CD4-positive, CD25-positive, alpha-beta regulatory T cell (primary cell): Measurements from ENCODE around the gene NAALADL2. TPM values are rescaled to one million over a fixed set of nuclear protein-coding genes. Genes with fewer than 3 reads are reported as not detected.
A peak's percentile ranks its signal among the peaks of the same experiment; 100 is the strongest.

ENCODE experiments used
- ATAC-seq, 2 donors: fragments of 150-1000 bp; cut with Tn5 transposase; one replicate each; pipeline ENCODE4 v1.10.0; 2021; ENCODE audit warnings: low read depth in 2 of 2, moderate number of reproducible peaks in 2 of 2, moderate library complexity in 1 of 2
- DNase-seq, 3 donors: peaks; one replicate each; pipeline versions ENCODE4 v3.0.0 to v3.0.0-alpha.2; 2012 to 2022; ENCODE audit warnings: mixed read lengths in 1 of 3
- H3K27ac ChIP-seq: one replicate; pipeline ENCODE4 v1.7.0; 2013; ENCODE audit warnings: mild to moderate bottlenecking, low read length; ENCODE audit not compliant: insufficient read depth, poor library complexity, severe bottlenecking
- H3K27me3 ChIP-seq: one replicate; pipeline ENCODE4 v1.7.0; 2013; ENCODE audit warnings: low read length; ENCODE audit not compliant: control insufficient read depth, insufficient read depth
- H3K36me3 ChIP-seq: one replicate; pipeline ENCODE4 v1.7.0; 2013; ENCODE audit warnings: mild to moderate bottlenecking, low read length, moderate library complexity; ENCODE audit not compliant: control insufficient read depth, insufficient read depth
- H3K4me1 ChIP-seq: 2 replicates; pipeline ENCODE4 v1.7.0; 2013; ENCODE audit warnings: mild to moderate bottlenecking, low read length; ENCODE audit not compliant: insufficient read depth, control insufficient read depth, poor library complexity, severe bottlenecking
- H3K4me3 ChIP-seq: one replicate; pipeline ENCODE4 v1.7.0; 2013; ENCODE audit warnings: low read depth, mild to moderate bottlenecking, low read length, moderate library complexity
- H3K9me3 ChIP-seq, 2 experiments: 1 replicate in 1 of 2; 2 replicates in 1 of 2; pipeline ENCODE4 v1.7.0; 2013; ENCODE audit warnings: low read length in 2 of 2, mild to moderate bottlenecking in 1 of 2, moderate library complexity in 1 of 2; ENCODE audit not compliant: control insufficient read depth in 2 of 2
- H3K27ac Mint-ChIP-seq, 3 donors: one replicate each; pipeline ENCODE4 v1.8.0; 2020 to 2022; ENCODE audit warnings: mild to moderate bottlenecking in 3 of 3, mixed read lengths in 3 of 3, moderate library complexity in 2 of 3
- H3K27me3 Mint-ChIP-seq: one replicate; pipeline ENCODE4 v1.8.0; 2022; ENCODE audit warnings: mild to moderate bottlenecking, mixed read lengths
- H3K36me3 Mint-ChIP-seq: one replicate; pipeline ENCODE4 v1.8.0; 2020; ENCODE audit warnings: mixed read lengths
- H3K4me1 Mint-ChIP-seq, 4 donors: one replicate each; pipeline ENCODE4 v1.8.0; 2020 to 2022; ENCODE audit warnings: mixed read lengths in 4 of 4, mild to moderate bottlenecking in 1 of 4
- H3K4me3 Mint-ChIP-seq, 4 donors: one replicate each; pipeline ENCODE4 v1.8.0; 2020 to 2022; ENCODE audit warnings: mild to moderate bottlenecking in 4 of 4, mixed read lengths in 4 of 4, moderate library complexity in 3 of 4
- H3K9me3 Mint-ChIP-seq, 7 donors: one replicate each; pipeline ENCODE4 v1.8.0; 2020 to 2022; ENCODE audit warnings: mixed read lengths in 7 of 7, mild to moderate bottlenecking in 3 of 7, moderate library complexity in 2 of 7
- polyA plus RNA-seq, 4 donors: library from polyadenylated mRNA; unstranded; fragments of 300-500 nt; fragmentation: Illumina TruSeq; gene quantifications; one replicate each; pipeline ENCODE4 v1.2.3, GENCODE V29; 2021
- total RNA-seq: library from RNA; stranded (reverse); gene quantifications from one replicate; pipeline ENCODE4 v1.2.3, GENCODE V29; 2022

The NAALADL2 gene
- total and polyA plus RNA-seq, 5 donors from 2014 or later, result not detected

DNA sequence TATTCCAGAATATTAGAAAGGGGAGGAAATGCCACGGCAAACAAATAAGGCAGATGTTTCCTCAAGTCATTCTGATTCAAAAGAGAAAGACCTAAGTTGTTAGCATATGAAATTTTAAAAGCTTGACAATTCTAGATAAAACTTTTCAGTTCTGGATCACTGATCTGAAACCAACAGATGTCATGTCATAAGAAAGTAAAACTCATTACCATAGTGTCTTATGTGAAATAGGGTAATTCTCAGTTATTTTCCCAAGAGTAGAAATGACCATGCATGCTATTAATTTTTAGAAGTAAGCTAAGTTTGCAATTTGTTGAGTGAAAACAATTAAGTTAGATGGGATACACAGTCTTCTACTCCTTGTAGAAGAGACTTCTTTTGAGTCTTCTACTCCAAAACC, 630.3 kb downstream of the NAALADL2 start:
- Histone ChIP-seq H3K27ac (no peak overlapping the region), H3K27me3 (no peaks in the 10 kb centered on the region), H3K4me1 (no peaks in the 10 kb centered on the region), H3K4me3 (no peak overlapping the region), H3K36me3 (no peaks in the 10 kb centered on the region), H3K9me3 (no peaks in the 10 kb centered on the region)
- Mint-ChIP-seq H3K36me3 (no peaks in the 10 kb centered on the region), H3K9me3 (peaks cover 0 to 10% (median 5%) of the 10 kb centered on the region in 7 donors), H3K4me3 (no peak overlapping the region), H3K27me3 (no peaks in the 10 kb centered on the region), H3K27ac (no peak overlapping the region), H3K4me1 (no peaks in the 10 kb centered on the region)
- ATAC-seq (no peak), DNase-seq (no peak)

DNA sequence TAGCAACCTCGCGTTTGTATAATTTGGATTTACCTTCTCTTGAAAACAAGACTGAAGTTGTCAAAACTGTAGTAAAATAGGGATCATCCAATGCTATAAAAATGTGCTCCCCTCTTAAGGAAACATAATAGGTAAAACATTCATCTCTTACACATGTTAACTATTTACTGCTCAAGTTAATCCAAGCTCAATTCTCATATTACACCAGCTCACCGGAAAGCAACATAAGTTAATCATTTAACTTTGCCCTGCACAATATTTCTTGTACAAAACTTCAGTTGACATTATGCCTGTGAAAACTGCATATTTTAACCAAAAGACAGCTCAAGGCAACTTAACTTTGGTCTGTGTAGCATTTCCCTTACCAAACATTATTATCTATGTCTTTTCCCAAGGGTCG, 634.2 kb downstream of the NAALADL2 start:
- H3K27ac Mint-ChIP-seq, result no peak overlapping the region
- H3K4me1 Mint-ChIP-seq, result no peaks in the 10 kb centered on the region
- H3K4me1 ChIP-seq, result no peaks in the 10 kb centered on the region
- no peak for ATAC-seq
- H3K4me3 ChIP-seq, result no peak overlapping the region
- H3K4me3 Mint-ChIP-seq, result no peak overlapping the region
- H3K36me3 ChIP-seq, result no peaks in the 10 kb centered on the region
- no peak overlapping the region for H3K27ac ChIP-seq
- no peak for DNase-seq
- no peaks in the 10 kb centered on the region for H3K36me3 Mint-ChIP-seq
- no peaks in the 10 kb centered on the region for H3K9me3 ChIP-seq
- no peaks in the 10 kb centered on the region for H3K27me3 Mint-ChIP-seq
- peaks cover 0 to 6% (median 3%) of the 10 kb centered on the region in 7 donors for H3K9me3 Mint-ChIP-seq
- H3K27me3 ChIP-seq, result no peaks in the 10 kb centered on the region

DNA sequence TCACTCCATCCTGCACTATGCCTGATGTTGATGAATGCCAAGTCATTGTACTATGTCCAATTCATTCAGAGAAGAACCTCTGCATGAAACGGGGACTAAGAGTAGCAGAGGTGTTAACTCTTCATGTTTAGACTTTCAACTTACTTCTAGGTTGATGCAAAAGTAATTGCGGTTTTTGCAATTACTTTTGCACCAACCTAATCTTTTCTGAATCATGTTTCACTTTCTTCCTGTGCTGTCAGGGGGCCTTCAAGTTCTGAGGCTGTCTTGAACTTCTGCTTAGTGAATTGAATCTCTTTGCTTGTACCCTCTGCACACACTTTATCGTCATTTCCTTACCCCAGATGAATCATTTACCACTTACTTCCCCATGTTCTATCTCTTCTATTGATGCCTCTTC, 636.2 kb downstream of the NAALADL2 start:
- H3K4me3 Mint-ChIP-seq, result no peak overlapping the region
- Histone ChIP-seq H3K9me3 (no peaks in the 10 kb centered on the region), H3K27ac (no peak overlapping the region), H3K27me3 (no peaks in the 10 kb centered on the region), H3K36me3 (no peaks in the 10 kb centered on the region), H3K4me1 (no peaks in the 10 kb centered on the region), H3K4me3 (no peak overlapping the region)
- H3K27ac Mint-ChIP-seq, result no peak overlapping the region
- H3K27me3 Mint-ChIP-seq, result no peaks in the 10 kb centered on the region
- H3K9me3 Mint-ChIP-seq, result peaks cover 0 to 6% (median 3%) of the 10 kb centered on the region in 7 donors
- ATAC-seq, result no peak
- no peaks in the 10 kb centered on the region for H3K4me1 Mint-ChIP-seq
- H3K36me3 Mint-ChIP-seq, result no peaks in the 10 kb centered on the region
- no peak for DNase-seq

DNA sequence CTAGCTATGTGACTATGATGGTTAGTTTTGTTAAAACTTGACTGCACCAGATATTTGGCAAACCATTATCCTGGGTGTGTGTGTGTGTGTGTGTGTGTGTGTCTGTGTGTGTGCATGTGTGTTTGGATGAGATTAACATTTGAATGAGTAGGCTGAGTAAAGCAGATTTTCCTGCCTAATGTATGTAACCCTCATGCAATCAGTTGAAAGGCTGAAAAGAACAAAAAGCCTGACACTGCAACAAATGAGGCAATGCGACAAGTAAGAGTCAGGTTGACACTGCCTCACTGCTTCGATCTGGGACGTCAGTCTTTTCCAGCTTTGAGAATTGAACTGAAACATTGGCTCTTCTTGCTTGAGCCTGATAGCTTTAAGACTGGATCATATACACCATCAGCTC, 643.0 kb downstream of the NAALADL2 start:
- H3K9me3 ChIP-seq, result peaks cover 0 to 2% of the 10 kb centered on the region in 2 experiments
- DNase-seq, result no peak
- Mint-ChIP-seq H3K27ac (no peak overlapping the region), H3K9me3 (peaks cover 0 to 19% (median 11%) of the 10 kb centered on the region in 7 donors), H3K4me3 (no peak overlapping the region), H3K4me1 (no peaks in the 10 kb centered on the region), H3K36me3 (no peaks in the 10 kb centered on the region), H3K27me3 (no peaks in the 10 kb centered on the region)
- no peaks in the 10 kb centered on the region for H3K4me1 ChIP-seq
- H3K36me3 ChIP-seq, result no peaks in the 10 kb centered on the region
- no peak for ATAC-seq
- H3K4me3 ChIP-seq, result no peak overlapping the region
- no peaks in the 10 kb centered on the region for H3K27me3 ChIP-seq
- no peak overlapping the region for H3K27ac ChIP-seq

DNA sequence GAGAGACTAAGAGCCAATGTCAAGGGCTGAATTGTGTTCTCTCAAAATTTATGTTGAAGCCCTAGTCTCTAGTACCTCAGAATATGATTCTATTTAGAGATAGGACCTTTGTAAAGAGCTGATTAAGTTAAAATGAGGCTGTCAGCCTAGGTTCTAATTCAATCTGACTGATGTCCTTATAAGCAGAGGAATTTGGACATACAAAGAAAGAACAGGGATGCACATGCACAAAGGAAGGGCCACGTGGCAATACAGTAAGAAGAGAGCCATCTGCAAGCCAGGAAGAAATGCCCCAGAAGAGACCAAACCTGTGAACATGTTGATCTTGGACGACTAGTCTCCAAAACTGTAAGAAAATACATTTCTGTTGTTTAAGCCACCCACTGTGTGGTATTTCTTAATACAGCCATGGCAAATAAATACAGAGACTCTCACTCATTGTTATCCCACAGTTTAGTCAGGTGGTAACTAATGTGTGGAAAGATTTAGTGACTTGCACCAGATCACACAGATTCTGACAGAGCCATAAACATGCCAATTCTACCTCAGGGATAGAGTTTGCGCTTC, 652.2 kb downstream of the NAALADL2 start:
- Mint-ChIP-seq H3K4me1 (no peaks in the 10 kb centered on the region), H3K36me3 (no peaks in the 10 kb centered on the region)
- H3K36me3 ChIP-seq, result no peaks in the 10 kb centered on the region

DNA sequence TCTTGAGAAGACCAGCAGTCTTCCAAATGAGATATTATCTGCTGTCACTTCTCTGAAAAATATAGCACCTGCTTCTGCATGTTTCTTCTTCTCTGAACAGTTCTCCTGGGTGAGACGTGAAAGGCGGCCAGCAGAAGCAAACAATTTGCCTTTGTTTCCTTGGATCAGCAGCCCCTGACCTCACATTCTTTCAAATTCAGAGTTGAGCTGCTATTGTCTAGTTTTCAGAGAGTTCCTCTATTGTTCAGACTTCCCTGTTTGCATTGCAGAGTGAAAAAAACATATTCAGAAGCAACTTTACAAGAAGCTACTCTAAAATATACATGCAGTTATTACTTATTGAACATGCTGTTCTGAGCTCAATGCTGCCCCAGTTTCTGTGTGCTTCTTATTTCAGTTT, 653.6 kb downstream of the NAALADL2 start:
- Histone ChIP-seq H3K9me3 (peaks cover 0 to 5% of the 10 kb centered on the region in 2 experiments), H3K4me1 (no peaks in the 10 kb centered on the region), H3K27me3 (no peaks in the 10 kb centered on the region), H3K36me3 (no peaks in the 10 kb centered on the region), H3K4me3 (no peak overlapping the region), H3K27ac (no peak overlapping the region)
- Mint-ChIP-seq H3K9me3 (peaks cover 3 to 17% (median 4%) of the 10 kb centered on the region in 7 donors), H3K36me3 (no peaks in the 10 kb centered on the region), H3K4me1 (no peaks in the 10 kb centered on the region), H3K27me3 (no peaks in the 10 kb centered on the region), H3K4me3 (peak overlapping the region in 1 of 4 donors; percentile 10), H3K27ac (no peak overlapping the region)
- ATAC-seq (no peak), DNase-seq (no peak)

More for the DNA sequence above, 652.2 kb downstream of the NAALADL2 start:
- no peak overlapping the region for H3K4me3 Mint-ChIP-seq
- no peaks in the 10 kb centered on the region for H3K4me1 ChIP-seq
- no peak overlapping the region for H3K4me3 ChIP-seq
- no peaks in the 10 kb centered on the region for H3K27me3 ChIP-seq
- H3K27ac Mint-ChIP-seq, result no peak overlapping the region
- peaks cover 2 to 7% of the 10 kb centered on the region in 2 experiments for H3K9me3 ChIP-seq
- ATAC-seq (no peak), DNase-seq (no peak)
- H3K9me3 Mint-ChIP-seq, result peaks cover 3 to 17% (median 7%) of the 10 kb centered on the region in 7 donors
- no peaks in the 10 kb centered on the region for H3K27me3 Mint-ChIP-seq
- H3K27ac ChIP-seq, result no peak overlapping the region

DNA sequence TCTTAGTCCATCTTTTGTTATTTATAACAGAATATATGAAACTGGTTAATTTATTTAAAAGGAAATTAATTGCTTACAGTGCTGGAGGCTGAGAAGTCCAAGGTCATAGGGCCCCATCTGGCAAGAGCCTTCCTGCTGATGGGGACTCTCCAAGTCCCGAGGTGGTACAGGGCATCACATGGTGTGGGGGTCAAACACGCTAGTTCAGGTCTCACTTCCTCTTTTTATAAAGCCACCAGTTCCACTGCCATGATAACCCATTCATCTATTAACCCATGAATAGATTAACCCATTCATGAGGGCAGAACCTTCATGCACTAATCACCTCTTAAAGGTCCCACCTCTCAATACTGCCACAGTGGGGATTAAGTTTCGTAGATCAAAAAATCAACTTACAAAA, 659.3 kb downstream of the NAALADL2 start:
- Mint-ChIP-seq H3K27ac (no peak overlapping the region), H3K36me3 (no peaks in the 10 kb centered on the region), H3K9me3 (peaks cover 0 to 14% (median 3%) of the 10 kb centered on the region in 7 donors), H3K27me3 (no peaks in the 10 kb centered on the region), H3K4me1 (no peaks in the 10 kb centered on the region), H3K4me3 (no peak overlapping the region)
- DNase-seq (no peak), ATAC-seq (no peak)
- no peaks in the 10 kb centered on the region for H3K4me1 ChIP-seq
- H3K27me3 ChIP-seq, result no peaks in the 10 kb centered on the region
- no peaks in the 10 kb centered on the region for H3K36me3 ChIP-seq
- no peaks in the 10 kb centered on the region for H3K9me3 ChIP-seq
- no peak overlapping the region for H3K27ac ChIP-seq
- H3K4me3 ChIP-seq, result no peak overlapping the region

DNA sequence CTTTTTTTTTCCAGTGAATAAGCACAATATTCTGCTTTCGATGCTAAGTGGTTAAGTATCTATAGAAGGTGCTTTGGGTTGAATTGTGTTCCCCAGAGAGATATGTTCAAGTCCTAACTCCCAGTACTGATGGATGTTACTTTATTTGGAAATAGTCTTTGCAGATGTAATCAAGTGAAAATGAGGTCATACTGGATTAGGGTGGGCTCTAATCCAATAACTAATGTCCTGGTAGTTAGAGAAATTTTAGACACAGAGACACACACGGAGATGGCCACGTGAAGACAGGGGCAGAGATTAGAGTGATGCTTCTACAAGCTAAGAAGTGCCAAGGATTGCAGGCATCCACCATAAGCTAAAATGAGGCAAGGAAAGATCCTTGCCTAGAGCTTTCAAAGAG, 662.3 kb downstream of the NAALADL2 start:
- Histone ChIP-seq H3K36me3 (no peaks in the 10 kb centered on the region), H3K27ac (no peak overlapping the region), H3K27me3 (no peaks in the 10 kb centered on the region), H3K4me1 (no peaks in the 10 kb centered on the region), H3K4me3 (no peak overlapping the region), H3K9me3 (no peaks in the 10 kb centered on the region)
- DNase-seq, result no peak
- ATAC-seq, result no peak
- Mint-ChIP-seq H3K36me3 (no peaks in the 10 kb centered on the region), H3K9me3 (peaks cover 0 to 10% (median 4%) of the 10 kb centered on the region in 7 donors), H3K27ac (no peak overlapping the region), H3K4me3 (no peak overlapping the region), H3K27me3 (no peaks in the 10 kb centered on the region), H3K4me1 (no peaks in the 10 kb centered on the region)
